H1 (cell line): ENCODE measurements around the gene MANBA. TPM values are rescaled to one million over a fixed set of nuclear protein-coding genes. Genes with fewer than 3 reads are reported as not detected.

Source experiments
- NRF1 ChIP-seq: IDR thresholded peaks from 2 replicates; pipeline ENCODE4 v1.6.1; 2011; ENCODE audit warnings: mild to moderate bottlenecking, low read depth, low read length, improper control_type of control experiment
- YY1 ChIP-seq: IDR thresholded peaks from 2 replicates; pipeline ENCODE4 v1.6.1; 2011; ENCODE audit warnings: low read depth, mild to moderate bottlenecking, low read length
- polyA plus RNA-seq, 7 experiments: library from polyadenylated mRNA; depleted of rRNA in 3 of 7; stranded (reverse) in 5 of 7; unstranded in 2 of 7; fragments of >200 nt in 5 of 7; fragments of 200-250 nt in 2 of 7; gene quantifications; 1 replicate in 5 of 7; 2 replicates in 1 of 7; 4 replicates in 1 of 7; pipeline versions ENCODE4 v1.2.1 to v1.2.3, GENCODE V29; 2011 to 2013; ENCODE audit warnings: missing spikeins in 2 of 7, mixed read lengths in 2 of 7
- total RNA-seq: library from RNA; stranded (reverse); fragmentation: NEBNext Ultra II Directional; extraction: Animal tissue kit (Norgen Biotek cat#: 25700); gene quantifications from 2 replicates; pipeline ENCODE4 v1.2.1, GENCODE V29; 2021
- TF ChIP-seq, protein P1 (sequence below): fragments of 300-600 bp; sonication (generic); IDR thresholded peaks from 2 replicates; pipeline ENCODE4 v1.7.1; 2012; ENCODE audit warnings: low read length, moderate library complexity, mild to moderate bottlenecking, inconsistent platforms; ENCODE audit not compliant: insufficient replicate concordance
- TF ChIP-seq, protein P2 (sequence below): IDR thresholded peaks from 2 replicates; pipeline ENCODE4 v1.6.1; 2012; ENCODE audit warnings: inconsistent platforms

Gene MANBA
- total and polyA plus RNA-seq, 2 of the 8 experiments (the other 6 are each of a cell fraction or from before 2014, with no cell fraction given) = 22.9 to 27.8 TPM

DNA sequence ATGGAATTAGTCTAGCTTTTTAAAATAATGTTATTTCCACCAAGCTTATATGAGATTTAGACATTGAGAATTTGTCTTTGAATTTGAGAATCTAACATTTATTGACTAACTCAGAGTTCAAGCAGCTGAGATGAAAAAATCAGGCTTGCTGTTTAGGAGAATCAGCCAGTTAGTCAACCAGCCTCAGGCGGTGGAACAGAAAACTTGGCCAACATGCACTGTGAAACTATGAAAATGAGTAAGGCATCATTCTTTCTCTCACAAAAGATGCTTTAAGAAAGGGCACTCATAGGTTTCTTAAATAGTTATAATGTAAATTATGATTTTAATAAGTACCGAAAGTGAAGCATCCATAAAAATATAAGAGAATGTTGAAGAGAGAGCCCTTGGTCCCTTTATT lies 175.4 kb downstream of the MANBA start (continued):
- TF ChIP-seq, protein P1, sequence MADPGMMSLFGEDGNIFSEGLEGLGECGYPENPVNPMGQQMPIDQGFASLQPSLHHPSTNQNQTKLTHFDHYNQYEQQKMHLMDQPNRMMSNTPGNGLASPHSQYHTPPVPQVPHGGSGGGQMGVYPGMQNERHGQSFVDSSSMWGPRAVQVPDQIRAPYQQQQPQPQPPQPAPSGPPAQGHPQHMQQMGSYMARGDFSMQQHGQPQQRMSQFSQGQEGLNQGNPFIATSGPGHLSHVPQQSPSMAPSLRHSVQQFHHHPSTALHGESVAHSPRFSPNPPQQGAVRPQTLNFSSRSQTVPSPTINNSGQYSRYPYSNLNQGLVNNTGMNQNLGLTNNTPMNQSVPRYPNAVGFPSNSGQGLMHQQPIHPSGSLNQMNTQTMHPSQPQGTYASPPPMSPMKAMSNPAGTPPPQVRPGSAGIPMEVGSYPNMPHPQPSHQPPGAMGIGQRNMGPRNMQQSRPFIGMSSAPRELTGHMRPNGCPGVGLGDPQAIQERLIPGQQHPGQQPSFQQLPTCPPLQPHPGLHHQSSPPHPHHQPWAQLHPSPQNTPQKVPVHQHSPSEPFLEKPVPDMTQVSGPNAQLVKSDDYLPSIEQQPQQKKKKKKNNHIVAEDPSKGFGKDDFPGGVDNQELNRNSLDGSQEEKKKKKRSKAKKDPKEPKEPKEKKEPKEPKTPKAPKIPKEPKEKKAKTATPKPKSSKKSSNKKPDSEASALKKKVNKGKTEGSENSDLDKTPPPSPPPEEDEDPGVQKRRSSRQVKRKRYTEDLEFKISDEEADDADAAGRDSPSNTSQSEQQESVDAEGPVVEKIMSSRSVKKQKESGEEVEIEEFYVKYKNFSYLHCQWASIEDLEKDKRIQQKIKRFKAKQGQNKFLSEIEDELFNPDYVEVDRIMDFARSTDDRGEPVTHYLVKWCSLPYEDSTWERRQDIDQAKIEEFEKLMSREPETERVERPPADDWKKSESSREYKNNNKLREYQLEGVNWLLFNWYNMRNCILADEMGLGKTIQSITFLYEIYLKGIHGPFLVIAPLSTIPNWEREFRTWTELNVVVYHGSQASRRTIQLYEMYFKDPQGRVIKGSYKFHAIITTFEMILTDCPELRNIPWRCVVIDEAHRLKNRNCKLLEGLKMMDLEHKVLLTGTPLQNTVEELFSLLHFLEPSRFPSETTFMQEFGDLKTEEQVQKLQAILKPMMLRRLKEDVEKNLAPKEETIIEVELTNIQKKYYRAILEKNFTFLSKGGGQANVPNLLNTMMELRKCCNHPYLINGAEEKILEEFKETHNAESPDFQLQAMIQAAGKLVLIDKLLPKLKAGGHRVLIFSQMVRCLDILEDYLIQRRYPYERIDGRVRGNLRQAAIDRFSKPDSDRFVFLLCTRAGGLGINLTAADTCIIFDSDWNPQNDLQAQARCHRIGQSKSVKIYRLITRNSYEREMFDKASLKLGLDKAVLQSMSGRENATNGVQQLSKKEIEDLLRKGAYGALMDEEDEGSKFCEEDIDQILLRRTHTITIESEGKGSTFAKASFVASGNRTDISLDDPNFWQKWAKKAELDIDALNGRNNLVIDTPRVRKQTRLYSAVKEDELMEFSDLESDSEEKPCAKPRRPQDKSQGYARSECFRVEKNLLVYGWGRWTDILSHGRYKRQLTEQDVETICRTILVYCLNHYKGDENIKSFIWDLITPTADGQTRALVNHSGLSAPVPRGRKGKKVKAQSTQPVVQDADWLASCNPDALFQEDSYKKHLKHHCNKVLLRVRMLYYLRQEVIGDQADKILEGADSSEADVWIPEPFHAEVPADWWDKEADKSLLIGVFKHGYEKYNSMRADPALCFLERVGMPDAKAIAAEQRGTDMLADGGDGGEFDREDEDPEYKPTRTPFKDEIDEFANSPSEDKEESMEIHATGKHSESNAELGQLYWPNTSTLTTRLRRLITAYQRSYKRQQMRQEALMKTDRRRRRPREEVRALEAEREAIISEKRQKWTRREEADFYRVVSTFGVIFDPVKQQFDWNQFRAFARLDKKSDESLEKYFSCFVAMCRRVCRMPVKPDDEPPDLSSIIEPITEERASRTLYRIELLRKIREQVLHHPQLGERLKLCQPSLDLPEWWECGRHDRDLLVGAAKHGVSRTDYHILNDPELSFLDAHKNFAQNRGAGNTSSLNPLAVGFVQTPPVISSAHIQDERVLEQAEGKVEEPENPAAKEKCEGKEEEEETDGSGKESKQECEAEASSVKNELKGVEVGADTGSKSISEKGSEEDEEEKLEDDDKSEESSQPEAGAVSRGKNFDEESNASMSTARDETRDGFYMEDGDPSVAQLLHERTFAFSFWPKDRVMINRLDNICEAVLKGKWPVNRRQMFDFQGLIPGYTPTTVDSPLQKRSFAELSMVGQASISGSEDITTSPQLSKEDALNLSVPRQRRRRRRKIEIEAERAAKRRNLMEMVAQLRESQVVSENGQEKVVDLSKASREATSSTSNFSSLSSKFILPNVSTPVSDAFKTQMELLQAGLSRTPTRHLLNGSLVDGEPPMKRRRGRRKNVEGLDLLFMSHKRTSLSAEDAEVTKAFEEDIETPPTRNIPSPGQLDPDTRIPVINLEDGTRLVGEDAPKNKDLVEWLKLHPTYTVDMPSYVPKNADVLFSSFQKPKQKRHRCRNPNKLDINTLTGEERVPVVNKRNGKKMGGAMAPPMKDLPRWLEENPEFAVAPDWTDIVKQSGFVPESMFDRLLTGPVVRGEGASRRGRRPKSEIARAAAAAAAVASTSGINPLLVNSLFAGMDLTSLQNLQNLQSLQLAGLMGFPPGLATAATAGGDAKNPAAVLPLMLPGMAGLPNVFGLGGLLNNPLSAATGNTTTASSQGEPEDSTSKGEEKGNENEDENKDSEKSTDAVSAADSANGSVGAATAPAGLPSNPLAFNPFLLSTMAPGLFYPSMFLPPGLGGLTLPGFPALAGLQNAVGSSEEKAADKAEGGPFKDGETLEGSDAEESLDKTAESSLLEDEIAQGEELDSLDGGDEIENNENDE = no peak
- TF ChIP-seq NRF1 = no peak
- TF ChIP-seq YY1 = no peak
- TF ChIP-seq, protein P2, sequence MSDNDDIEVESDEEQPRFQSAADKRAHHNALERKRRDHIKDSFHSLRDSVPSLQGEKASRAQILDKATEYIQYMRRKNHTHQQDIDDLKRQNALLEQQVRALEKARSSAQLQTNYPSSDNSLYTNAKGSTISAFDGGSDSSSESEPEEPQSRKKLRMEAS = no peak
- TF ChIP-seq, all 59 proteins: peak for 0
